Transverse colon (tissue), 4 donors: Measurements from ENCODE around the gene PLXDC2.

Experiments used
- POLR2A ChIP-seq: fragments of 450-650 bp; IDR thresholded peaks from one replicate; pipeline ENCODE4 v1.6.1; 2016; ENCODE audit warnings: antibody characterized with exemption, mild to moderate bottlenecking, moderate library complexity
- POLR2AphosphoS5 ChIP-seq, 3 donors: sonication (generic); formaldehyde crosslinking; IDR thresholded peaks; one replicate each; pipeline ENCODE4 v1.6.1; 2016; ENCODE audit warnings: antibody characterized with exemption in 3 of 3
- TF ChIP-seq, protein P1 (sequence below), 5 experiments: fragments of 200-600 bp in 3 of 5; fragments of 450-650 bp in 2 of 5; sonication (generic) in 3 of 5; IDR thresholded peaks; 1 replicate in 2 of 5; 2 replicates in 3 of 5; pipeline ENCODE4 v1.5.1; 2016 to 2017; ENCODE audit warnings: antibody characterized with exemption in 5 of 5, inconsistent platforms in 3 of 5, mild to moderate bottlenecking in 2 of 5, moderate library complexity in 1 of 5

DNA sequence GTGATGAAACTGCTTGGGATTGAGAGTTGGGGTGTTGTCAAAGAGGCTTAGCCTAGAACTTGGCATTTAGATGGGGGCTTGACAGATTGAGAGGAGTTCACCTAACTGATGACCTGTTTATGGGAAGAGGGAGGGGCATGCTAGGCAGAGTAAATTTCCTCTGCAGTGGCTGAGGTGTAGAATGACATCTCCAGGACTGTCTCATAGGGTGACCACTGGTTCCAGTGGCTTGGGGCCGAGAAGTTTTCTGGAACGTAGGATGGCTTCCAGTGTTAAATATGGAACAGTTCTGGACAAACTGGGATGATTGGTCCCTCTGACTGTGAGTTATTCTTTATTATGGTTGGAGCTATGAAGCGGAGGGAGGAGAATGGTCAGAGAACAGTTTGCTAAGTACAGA is 186.4 kb downstream of the PLXDC2 start:
- TF ChIP-seq, protein P1, sequence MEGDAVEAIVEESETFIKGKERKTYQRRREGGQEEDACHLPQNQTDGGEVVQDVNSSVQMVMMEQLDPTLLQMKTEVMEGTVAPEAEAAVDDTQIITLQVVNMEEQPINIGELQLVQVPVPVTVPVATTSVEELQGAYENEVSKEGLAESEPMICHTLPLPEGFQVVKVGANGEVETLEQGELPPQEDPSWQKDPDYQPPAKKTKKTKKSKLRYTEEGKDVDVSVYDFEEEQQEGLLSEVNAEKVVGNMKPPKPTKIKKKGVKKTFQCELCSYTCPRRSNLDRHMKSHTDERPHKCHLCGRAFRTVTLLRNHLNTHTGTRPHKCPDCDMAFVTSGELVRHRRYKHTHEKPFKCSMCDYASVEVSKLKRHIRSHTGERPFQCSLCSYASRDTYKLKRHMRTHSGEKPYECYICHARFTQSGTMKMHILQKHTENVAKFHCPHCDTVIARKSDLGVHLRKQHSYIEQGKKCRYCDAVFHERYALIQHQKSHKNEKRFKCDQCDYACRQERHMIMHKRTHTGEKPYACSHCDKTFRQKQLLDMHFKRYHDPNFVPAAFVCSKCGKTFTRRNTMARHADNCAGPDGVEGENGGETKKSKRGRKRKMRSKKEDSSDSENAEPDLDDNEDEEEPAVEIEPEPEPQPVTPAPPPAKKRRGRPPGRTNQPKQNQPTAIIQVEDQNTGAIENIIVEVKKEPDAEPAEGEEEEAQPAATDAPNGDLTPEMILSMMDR (IDR thresholded peaks at IDR 0.05) = no peak
- TF ChIP-seq POLR2AphosphoS5 (IDR thresholded peaks at IDR 0.05) (no peak), POLR2A (no peak)
